SK-N-SH treated with all-trans-retinoic acid at 6 μM for 48 hours (cell line): Measurements from ENCODE around the gene ADD1.

ENCODE experiments used
- ATAC-seq: fragments of 200-7000 bp; cut with Tn5 transposase; 3 replicates; pipeline ENCODE4 v1.9.1; 2020; ENCODE audit warnings: mild to moderate bottlenecking, moderate library complexity
- ARNTL ChIP-seq: fragments of 450-650 bp; formaldehyde crosslinking; IDR thresholded peaks from 2 replicates; pipeline ENCODE4 v1.5.0; 2020; ENCODE audit warnings: low read depth, mild to moderate bottlenecking, moderate library complexity, borderline replicate concordance
- CSDC2 ChIP-seq: fragments of 250-450 bp; sonication (Bioruptor Pico); IDR thresholded peaks from 2 replicates; pipeline ENCODE4 v1.5.0; 2020; ENCODE audit warnings: mild to moderate bottlenecking, moderate library complexity
- ESRRG ChIP-seq: fragments of 250-450 bp; sonication (Bioruptor Pico); IDR thresholded peaks from 2 replicates; pipeline ENCODE4 v1.6.1; 2021; ENCODE audit warnings: mild to moderate bottlenecking
- ISL1 ChIP-seq: fragments of 250-450 bp; sonication (Bioruptor Pico); IDR thresholded peaks from 2 replicates; pipeline ENCODE4 v2.1.2; 2022; ENCODE audit warnings: mild to moderate bottlenecking, moderate library complexity
- OSR1 ChIP-seq: fragments of 250-450 bp; sonication (Bioruptor Pico); IDR thresholded peaks from 2 replicates; pipeline ENCODE4 v1.8.0; 2022; ENCODE audit warnings: moderate library complexity, mild to moderate bottlenecking, inconsistent platforms
- PPARA ChIP-seq: fragments of 250-450 bp; sonication (Bioruptor Pico); IDR thresholded peaks from 2 replicates; pipeline ENCODE4 v1.5.0; 2020; ENCODE audit warnings: mild to moderate bottlenecking, borderline replicate concordance
- RARB ChIP-seq: fragments of 250-450 bp; sonication (Bioruptor Pico); IDR thresholded peaks from 2 replicates; pipeline ENCODE4 v1.8.0; 2021; ENCODE audit warnings: mild to moderate bottlenecking, moderate library complexity
- SNAI2 ChIP-seq: fragments of 250-450 bp; sonication (Bioruptor Pico); IDR thresholded peaks from 2 replicates; pipeline ENCODE4 v1.5.0; 2020; ENCODE audit warnings: mild to moderate bottlenecking, moderate library complexity
- TOX ChIP-seq: fragments of 250-450 bp; sonication (Bioruptor Pico); IDR thresholded peaks from 2 replicates; pipeline ENCODE4 v1.8.0; 2021; ENCODE audit warnings: mild to moderate bottlenecking, moderate library complexity, borderline replicate concordance
- ZC3H10 ChIP-seq: fragments of 250-450 bp; sonication (Bioruptor Pico); IDR thresholded peaks from 2 replicates; pipeline ENCODE4 v1.5.1; 2021; ENCODE audit warnings: mild to moderate bottlenecking, moderate library complexity
- ZFP3 ChIP-seq: fragments of 250-450 bp; sonication (Bioruptor Pico); IDR thresholded peaks from 2 replicates; pipeline ENCODE4 v1.5.0; 2020; ENCODE audit warnings: mild to moderate bottlenecking, moderate library complexity
- ZFP30 ChIP-seq: fragments of 450-650 bp; formaldehyde crosslinking; IDR thresholded peaks from 2 replicates; pipeline ENCODE4 v1.5.0; 2022; ENCODE audit warnings: mild to moderate bottlenecking, moderate library complexity
- ZNF565 ChIP-seq: fragments of 450-650 bp; formaldehyde crosslinking; conservative IDR thresholded peaks from 2 replicates; pipeline ENCODE4 v1.5.0; 2020; ENCODE audit warnings: low read depth, mild to moderate bottlenecking, moderate library complexity
- ZNF8 ChIP-seq: fragments of 450-650 bp; formaldehyde crosslinking; IDR thresholded peaks from 2 replicates; pipeline ENCODE4 v1.5.0; 2020; ENCODE audit warnings: mild to moderate bottlenecking, moderate library complexity
- TF ChIP-seq, protein P1 (sequence below): fragments of 250-450 bp; sonication (Bioruptor Pico); IDR thresholded peaks from 2 replicates; pipeline ENCODE4 v1.8.0; 2021; ENCODE audit warnings: low read depth, mild to moderate bottlenecking, moderate library complexity, borderline replicate concordance
- TF ChIP-seq, protein P2 (sequence below): fragments of 250-450 bp; sonication (Bioruptor Pico); IDR thresholded peaks from 2 replicates; pipeline ENCODE4 v1.8.0; 2020; ENCODE audit warnings: mild to moderate bottlenecking, moderate library complexity, borderline replicate concordance
- TF ChIP-seq, protein P3 (sequence below): fragments of 250-450 bp; sonication (Bioruptor Pico); IDR thresholded peaks from 2 replicates; pipeline ENCODE4 v1.5.0; 2020; ENCODE audit warnings: mild to moderate bottlenecking, moderate library complexity
- TF ChIP-seq, protein P4 (sequence below): fragments of 250-450 bp; sonication (Bioruptor Pico); IDR thresholded peaks from 2 replicates; pipeline ENCODE4 v1.5.1; 2020; ENCODE audit warnings: low read depth, mild to moderate bottlenecking, moderate library complexity
- TF ChIP-seq, protein P5 (sequence below): fragments of 250-450 bp; sonication (Bioruptor Pico); IDR thresholded peaks from 2 replicates; pipeline ENCODE4 v1.5.1; 2021; ENCODE audit warnings: mild to moderate bottlenecking, moderate library complexity

Gene ADD1

DNA sequence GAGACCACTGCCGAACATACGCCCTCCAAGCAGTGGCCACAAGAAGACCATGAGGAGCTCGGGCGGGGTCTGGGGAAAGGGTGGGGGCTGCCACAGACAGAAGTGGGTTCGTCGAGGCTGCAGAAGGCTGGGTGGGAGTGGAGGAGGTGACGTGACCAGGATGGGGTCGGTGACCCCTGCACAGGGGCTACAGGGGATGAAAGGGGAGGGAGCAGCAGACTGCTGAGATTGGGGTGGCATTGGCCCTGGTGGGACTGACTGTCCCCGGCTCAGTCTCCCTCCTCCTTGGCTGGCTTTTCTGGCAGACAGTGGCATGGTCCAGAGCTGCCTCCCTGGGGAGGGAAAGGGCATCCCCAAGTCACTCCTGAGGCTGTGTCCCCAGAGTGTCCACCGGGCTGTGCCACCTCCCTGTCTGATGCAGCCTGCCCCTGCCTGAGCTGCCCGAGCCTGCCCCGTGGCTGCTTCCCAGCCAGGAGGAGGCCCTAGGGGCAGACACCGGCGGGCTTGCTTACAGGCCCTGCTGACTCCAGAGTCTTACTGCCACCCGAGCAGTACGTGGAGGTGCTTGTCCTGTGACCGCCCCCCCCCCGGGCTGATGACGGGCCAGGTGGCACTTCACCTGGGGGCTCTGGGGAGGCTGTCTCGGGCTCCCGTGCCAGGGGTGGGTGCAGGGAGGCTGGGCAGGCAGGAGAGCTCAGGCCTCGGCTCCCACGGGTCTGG, 43.5 kb upstream of the ADD1 start:
- no peak for TF ChIP-seq ESRRG (CRISPR knock-in tag)
- TF ChIP-seq, all 23 proteins: peak for 0
- ATAC-seq, result no peak

DNA sequence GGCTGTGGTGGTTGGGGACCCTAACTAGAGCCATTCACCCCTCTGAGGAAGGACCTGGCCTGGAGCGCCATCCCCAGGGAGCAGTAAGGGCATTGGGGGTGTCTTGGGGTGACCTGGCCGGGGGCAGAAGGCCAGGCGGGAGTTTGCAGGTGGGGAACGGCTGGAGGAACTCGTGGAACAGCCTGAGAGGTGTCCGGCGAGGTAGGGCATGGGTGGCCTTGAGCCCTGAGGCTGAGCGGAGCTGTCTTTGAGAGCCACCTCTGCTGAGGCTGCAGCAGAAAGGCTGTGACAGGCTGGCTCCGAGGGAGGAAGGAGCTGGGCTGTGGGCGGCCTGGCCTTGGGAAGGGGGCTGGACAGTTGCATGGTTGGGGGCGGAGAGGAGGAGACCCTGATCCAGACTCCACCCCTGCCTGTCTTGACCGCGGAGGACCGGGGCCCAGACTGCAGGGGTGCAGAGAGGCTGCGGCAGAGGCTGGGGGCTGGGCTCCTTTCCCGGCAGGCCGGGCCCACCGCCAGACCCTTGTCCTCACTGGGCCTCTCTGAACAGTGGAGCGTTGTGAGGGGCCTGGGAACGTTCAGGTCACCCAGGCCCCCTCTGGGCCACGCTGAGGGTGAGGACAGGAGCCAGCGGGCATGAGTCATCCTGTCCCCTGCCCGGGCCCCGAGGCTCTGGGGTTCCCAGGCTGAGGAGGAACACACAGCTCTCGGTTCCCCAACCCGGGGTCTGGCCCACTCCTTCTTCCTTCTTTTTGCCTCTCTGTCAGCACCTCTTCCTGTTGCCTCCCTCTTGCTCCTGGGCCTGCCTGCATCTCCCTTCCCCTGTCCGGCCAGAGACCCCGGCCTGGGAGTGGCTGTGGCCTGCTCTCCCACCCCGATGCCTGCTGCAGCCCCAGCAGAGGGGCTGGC, 42.7 kb upstream of the ADD1 start:
- no peak for TF ChIP-seq ZC3H10
- no peak for TF ChIP-seq ZFP3 (CRISPR knock-in tag)
- no peak for TF ChIP-seq ARNTL (CRISPR knock-in tag)
- TF ChIP-seq, protein P1, sequence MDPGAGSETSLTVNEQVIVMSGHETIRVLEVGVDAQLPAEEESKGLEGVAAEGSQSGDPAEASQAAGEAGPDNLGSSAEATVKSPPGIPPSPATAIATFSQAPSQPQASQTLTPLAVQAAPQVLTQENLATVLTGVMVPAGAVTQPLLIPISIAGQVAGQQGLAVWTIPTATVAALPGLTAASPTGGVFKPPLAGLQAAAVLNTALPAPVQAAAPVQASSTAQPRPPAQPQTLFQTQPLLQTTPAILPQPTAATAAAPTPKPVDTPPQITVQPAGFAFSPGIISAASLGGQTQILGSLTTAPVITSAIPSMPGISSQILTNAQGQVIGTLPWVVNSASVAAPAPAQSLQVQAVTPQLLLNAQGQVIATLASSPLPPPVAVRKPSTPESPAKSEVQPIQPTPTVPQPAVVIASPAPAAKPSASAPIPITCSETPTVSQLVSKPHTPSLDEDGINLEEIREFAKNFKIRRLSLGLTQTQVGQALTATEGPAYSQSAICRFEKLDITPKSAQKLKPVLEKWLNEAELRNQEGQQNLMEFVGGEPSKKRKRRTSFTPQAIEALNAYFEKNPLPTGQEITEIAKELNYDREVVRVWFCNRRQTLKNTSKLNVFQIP (CRISPR knock-in tag), result no peak
- TF ChIP-seq, protein P2, sequence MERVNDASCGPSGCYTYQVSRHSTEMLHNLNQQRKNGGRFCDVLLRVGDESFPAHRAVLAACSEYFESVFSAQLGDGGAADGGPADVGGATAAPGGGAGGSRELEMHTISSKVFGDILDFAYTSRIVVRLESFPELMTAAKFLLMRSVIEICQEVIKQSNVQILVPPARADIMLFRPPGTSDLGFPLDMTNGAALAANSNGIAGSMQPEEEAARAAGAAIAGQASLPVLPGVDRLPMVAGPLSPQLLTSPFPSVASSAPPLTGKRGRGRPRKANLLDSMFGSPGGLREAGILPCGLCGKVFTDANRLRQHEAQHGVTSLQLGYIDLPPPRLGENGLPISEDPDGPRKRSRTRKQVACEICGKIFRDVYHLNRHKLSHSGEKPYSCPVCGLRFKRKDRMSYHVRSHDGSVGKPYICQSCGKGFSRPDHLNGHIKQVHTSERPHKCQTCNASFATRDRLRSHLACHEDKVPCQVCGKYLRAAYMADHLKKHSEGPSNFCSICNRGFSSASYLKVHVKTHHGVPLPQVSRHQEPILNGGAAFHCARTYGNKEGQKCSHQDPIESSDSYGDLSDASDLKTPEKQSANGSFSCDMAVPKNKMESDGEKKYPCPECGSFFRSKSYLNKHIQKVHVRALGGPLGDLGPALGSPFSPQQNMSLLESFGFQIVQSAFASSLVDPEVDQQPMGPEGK (CRISPR knock-in tag), result no peak
- TF ChIP-seq, protein P3, sequence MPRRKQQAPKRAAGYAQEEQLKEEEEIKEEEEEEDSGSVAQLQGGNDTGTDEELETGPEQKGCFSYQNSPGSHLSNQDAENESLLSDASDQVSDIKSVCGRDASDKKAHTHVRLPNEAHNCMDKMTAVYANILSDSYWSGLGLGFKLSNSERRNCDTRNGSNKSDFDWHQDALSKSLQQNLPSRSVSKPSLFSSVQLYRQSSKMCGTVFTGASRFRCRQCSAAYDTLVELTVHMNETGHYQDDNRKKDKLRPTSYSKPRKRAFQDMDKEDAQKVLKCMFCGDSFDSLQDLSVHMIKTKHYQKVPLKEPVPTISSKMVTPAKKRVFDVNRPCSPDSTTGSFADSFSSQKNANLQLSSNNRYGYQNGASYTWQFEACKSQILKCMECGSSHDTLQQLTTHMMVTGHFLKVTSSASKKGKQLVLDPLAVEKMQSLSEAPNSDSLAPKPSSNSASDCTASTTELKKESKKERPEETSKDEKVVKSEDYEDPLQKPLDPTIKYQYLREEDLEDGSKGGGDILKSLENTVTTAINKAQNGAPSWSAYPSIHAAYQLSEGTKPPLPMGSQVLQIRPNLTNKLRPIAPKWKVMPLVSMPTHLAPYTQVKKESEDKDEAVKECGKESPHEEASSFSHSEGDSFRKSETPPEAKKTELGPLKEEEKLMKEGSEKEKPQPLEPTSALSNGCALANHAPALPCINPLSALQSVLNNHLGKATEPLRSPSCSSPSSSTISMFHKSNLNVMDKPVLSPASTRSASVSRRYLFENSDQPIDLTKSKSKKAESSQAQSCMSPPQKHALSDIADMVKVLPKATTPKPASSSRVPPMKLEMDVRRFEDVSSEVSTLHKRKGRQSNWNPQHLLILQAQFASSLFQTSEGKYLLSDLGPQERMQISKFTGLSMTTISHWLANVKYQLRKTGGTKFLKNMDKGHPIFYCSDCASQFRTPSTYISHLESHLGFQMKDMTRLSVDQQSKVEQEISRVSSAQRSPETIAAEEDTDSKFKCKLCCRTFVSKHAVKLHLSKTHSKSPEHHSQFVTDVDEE (CRISPR knock-in tag), result no peak
- TF ChIP-seq ESRRG (CRISPR knock-in tag), result no peak
- TF ChIP-seq ZFP30 (CRISPR knock-in tag), result no peak
- no peak for TF ChIP-seq ISL1 (CRISPR knock-in tag)
- no peak for TF ChIP-seq TOX (CRISPR knock-in tag)
- no peak for TF ChIP-seq CSDC2 (CRISPR knock-in tag)
- TF ChIP-seq SNAI2, result no peak
- no peak for TF ChIP-seq OSR1 (CRISPR knock-in tag)
- TF ChIP-seq RARB (CRISPR knock-in tag), result no peak
- TF ChIP-seq, protein P4, sequence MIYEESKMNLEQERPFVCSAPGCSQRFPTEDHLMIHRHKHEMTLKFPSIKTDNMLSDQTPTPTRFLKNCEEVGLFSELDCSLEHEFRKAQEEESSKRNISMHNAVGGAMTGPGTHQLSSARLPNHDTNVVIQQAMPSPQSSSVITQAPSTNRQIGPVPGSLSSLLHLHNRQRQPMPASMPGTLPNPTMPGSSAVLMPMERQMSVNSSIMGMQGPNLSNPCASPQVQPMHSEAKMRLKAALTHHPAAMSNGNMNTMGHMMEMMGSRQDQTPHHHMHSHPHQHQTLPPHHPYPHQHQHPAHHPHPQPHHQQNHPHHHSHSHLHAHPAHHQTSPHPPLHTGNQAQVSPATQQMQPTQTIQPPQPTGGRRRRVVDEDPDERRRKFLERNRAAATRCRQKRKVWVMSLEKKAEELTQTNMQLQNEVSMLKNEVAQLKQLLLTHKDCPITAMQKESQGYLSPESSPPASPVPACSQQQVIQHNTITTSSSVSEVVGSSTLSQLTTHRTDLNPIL (CRISPR knock-in tag), result no peak
- TF ChIP-seq PPARA (CRISPR knock-in tag), result no peak
- TF ChIP-seq, protein P5, sequence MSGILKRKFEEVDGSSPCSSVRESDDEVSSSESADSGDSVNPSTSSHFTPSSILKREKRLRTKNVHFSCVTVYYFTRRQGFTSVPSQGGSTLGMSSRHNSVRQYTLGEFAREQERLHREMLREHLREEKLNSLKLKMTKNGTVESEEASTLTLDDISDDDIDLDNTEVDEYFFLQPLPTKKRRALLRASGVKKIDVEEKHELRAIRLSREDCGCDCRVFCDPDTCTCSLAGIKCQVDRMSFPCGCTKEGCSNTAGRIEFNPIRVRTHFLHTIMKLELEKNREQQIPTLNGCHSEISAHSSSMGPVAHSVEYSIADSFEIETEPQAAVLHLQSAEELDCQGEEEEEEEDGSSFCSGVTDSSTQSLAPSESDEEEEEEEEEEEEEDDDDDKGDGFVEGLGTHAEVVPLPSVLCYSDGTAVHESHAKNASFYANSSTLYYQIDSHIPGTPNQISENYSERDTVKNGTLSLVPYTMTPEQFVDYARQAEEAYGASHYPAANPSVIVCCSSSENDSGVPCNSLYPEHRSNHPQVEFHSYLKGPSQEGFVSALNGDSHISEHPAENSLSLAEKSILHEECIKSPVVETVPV (CRISPR knock-in tag), result no peak
- TF ChIP-seq ZNF8 (CRISPR knock-in tag), result no peak
- TF ChIP-seq ZNF565 (CRISPR knock-in tag), result no peak
- peak; percentile 43 for ATAC-seq
